Measurements from ENCODE around the gene TMEM181. TPM values are rescaled to one million over a fixed set of nuclear protein-coding genes. Genes with fewer than 3 reads are reported as not detected.
"Not testable (repeated sequence)": the region's sequence is repeated elsewhere in the genome, so short reads cannot be mapped to it uniquely, and the experiment has no call there.

Gene TMEM181
- total RNA-seq, 1 experiment from 2014 or later: 41.3 TPM

DNA sequence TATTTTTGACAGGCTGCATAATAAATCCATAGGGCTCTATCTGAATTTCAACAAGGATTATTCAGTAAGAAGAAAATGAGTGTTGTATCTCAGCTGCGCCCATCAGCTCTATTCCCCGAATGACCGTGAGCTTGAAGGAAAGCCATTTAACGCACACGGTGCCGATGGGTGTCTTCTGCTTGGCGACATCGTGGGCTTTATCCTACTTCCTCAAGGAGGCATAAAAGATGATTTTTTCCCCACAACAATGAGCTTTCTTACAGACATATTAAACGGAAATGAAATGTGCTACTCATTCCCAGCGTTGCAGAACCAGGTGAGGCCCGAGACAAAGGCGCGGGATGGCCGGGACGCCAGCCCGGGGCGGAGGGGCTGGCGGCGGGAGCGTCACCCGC, 83.9 kb downstream of the TMEM181 start:
- peak in 1 of 2 experiments; percentile 26 for DNase-seq (ENCODE audit: low read depth in 1 of 2, low spot score in 2 of 2)
- peak overlapping the region; percentile 97 for H3K4me3 ChIP-seq

DNA sequence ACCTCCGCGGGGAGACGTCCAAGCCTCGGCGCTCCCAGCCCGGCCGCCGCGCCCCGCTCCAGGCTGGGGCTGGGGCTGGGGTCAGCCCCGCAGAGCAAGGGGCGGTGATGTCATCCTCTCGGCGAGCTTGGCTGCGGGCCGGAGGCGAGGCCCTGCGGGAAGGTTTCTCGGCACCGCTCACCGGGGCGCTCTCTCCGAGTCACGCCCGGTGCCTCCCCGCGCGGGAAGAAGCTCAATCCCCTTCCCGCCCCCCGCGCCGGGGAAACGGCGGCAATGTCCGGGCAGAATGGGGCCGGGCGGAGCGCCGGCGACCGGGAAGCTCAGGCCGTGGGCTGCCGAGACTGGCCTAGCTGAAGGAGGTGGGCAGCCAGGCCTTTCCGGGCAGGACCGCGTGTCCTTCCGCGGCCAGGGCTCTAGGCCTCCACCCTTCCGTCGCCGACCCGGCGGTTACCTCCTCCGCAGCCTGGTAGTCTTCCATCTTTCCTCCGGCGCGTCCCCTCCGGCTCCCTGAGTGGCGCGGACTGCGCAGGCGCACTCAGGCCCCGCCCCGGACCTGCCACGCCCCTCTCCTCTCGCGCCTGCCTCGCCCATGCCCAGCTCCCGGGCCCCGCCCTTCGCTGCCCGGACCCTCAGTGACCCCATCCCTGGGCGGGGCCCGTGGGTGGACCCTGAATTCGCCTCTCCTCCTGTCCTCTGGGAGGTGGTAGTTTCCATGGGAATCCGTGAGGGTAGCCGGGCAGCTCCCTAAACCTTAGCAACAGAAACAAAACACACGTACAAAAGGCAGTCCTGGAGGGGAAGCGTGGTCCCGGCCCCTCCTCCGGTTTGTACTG, 84.6 kb downstream of the TMEM181 start, which contains the start of gene DYNLT1:
Gene DYNLT1, minus strand, starts transcription at position 513 of the 833 bp plus-strand sequence. Its CDS starts 35 bp downstream, at position 478.
- peak within 1 kb of the TSS; percentile 94 for H3K27ac ChIP-seq
- peak; percentile 96 to 98 for DNase-seq (ENCODE audit: low read depth in 1 of 2, low spot score in 2 of 2)
- peak within 1 kb of the TSS; percentile 97 for H3K4me3 ChIP-seq
- no peaks in the 10 kb centered on the region for H3K27me3 ChIP-seq (replicated peaks)
- H3K36me3 ChIP-seq: peaks cover 39% of the 10 kb centered on the region
- H3K9me3 ChIP-seq (replicated peaks): no peaks in the 10 kb centered on the region; the same call in 1 of the 2 replicates
- H3K4me1 ChIP-seq (replicated peaks): peaks cover 66% of the 10 kb centered on the region

More for the DNA sequence above, 83.9 kb downstream of the TMEM181 start:
- peak overlapping the region; percentile 94 for H3K27ac ChIP-seq
- H3K4me1 ChIP-seq (replicated peaks): peaks cover 59% of the 10 kb centered on the region
- H3K9me3 ChIP-seq (replicated peaks): no peaks in the 10 kb centered on the region; the same call in 1 of the 2 replicates
- H3K36me3 ChIP-seq: peaks cover 45% of the 10 kb centered on the region
- H3K27me3 ChIP-seq (replicated peaks): no peaks in the 10 kb centered on the region

GRCh38 chr6:158645064-158646022, 85.5 kb downstream of the TMEM181 start:
- H3K4me1 ChIP-seq (replicated peaks): peaks cover 74% of the 10 kb centered on the region
- DNase-seq (ENCODE audit: low read depth in 1 of 2, low spot score in 2 of 2): peak in 1 of 2 experiments; percentile 23
- peaks cover 30% of the 10 kb centered on the region for H3K36me3 ChIP-seq
- H3K9me3 ChIP-seq (replicated peaks): no peaks in the 10 kb centered on the region; the same call in 1 of the 2 replicates
- peak overlapping the region; percentile 94 for H3K27ac ChIP-seq
- peak overlapping the region; percentile 97 for H3K4me3 ChIP-seq
- H3K27me3 ChIP-seq (replicated peaks): no peaks in the 10 kb centered on the region

DNA sequence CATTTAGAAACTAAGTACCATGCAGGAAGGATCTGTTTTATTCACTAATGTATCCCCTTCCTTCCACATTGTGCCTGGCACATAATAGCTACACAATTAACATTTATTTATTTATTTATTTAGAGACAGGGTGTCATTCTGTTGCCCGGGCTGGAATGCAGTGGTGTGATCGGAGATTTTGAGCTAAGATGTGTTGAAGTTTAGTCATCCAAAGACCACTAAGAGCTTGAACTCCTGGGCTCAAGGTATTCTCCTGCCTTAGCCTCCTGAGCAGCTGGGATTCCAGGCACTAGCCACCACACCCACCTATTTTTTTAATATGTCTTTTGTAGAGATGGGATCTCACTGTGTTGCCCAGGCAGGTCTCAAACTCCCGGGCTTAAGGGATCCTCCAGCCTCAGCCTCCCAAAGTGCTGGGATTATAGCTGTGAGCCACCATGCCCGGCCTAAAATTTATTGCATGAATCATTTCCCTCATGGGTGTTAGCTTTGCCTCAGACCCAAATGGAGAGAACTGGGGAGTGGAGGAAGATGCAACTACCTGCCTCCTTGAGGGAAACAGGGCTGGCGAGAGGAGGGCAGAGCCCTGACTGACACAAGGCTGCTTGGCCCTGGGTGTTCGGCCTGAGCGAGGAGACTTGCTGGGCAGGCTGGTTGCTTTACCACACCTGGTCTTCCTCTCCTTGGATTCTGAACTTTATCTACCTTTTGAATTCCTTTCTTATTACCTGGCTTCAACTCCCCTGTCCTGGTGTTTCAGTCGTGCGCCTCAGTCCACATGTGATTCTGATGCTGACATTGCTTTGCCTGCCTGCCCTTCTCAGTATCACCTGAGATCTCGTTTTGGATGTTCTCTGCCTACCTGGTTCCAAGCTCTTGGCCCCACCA, 86.4 kb downstream of the TMEM181 start:
- DNase-seq (ENCODE audit: low read depth in 1 of 2, low spot score in 2 of 2): peak in 1 of 2 experiments; percentile 38
- peaks cover 21% of the 10 kb centered on the region for H3K36me3 ChIP-seq
- H3K27ac ChIP-seq: no peak overlapping the region
- peaks cover 74% of the 10 kb centered on the region for H3K4me1 ChIP-seq (replicated peaks)
- H3K27me3 ChIP-seq (replicated peaks): no peaks in the 10 kb centered on the region
- H3K4me3 ChIP-seq: no peak overlapping the region
- no peaks in the 10 kb centered on the region; the same call in 1 of the 2 replicates for H3K9me3 ChIP-seq (replicated peaks)

GRCh38 chr6:158647501-158647900, 87.6 kb downstream of the TMEM181 start:
- Histone ChIP-seq H3K27ac (no peak overlapping the region), H3K27me3 (replicated peaks) (no peaks in the 10 kb centered on the region), H3K9me3 (replicated peaks) (no peaks in the 10 kb centered on the region; the same call in 1 of the 2 replicates), H3K4me3 (no peak overlapping the region), H3K4me1 (replicated peaks) (peaks cover 63% of the 10 kb centered on the region), H3K36me3 (peaks cover 13% of the 10 kb centered on the region)
- peak; percentile 15 to 23 for DNase-seq (ENCODE audit: low read depth in 1 of 2, low spot score in 2 of 2)

DNA sequence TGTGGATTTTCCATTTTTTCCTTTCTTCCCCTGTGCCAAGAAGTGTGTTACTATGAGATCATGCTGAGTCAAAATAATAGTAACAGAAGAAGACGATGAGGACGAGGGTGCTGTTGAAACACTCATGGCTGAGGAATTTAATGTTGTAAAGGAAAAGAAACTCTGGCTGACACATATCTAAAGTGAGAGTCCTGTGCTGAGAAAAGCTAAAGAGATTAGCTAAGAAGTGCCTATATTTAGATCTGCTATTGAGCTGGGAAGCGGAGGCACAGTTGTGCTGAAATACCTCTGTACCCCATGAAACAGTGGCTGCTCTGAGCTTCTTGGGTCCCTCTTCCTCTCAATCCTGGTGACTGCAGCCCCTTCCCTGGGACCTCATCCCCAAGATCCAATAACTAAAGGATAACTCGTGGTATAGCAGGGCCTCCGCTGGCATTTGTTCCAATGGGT, 88.8 kb downstream of the TMEM181 start:
- H3K27me3 ChIP-seq (replicated peaks): no peaks in the 10 kb centered on the region
- H3K4me3 ChIP-seq: no peak overlapping the region
- peak overlapping the region; percentile 95 for H3K27ac ChIP-seq

GRCh38 chr6:158649289-158650143, 89.6 kb downstream of the TMEM181 start, which contains the start of gene SYTL3:
SYTL3 (plus strand) TSS chr6:158650054; CDS start chr6:158663269, 13,215 bp downstream.
- Histone ChIP-seq H3K4me1 (replicated peaks) (peaks cover 70% of the 10 kb centered on the region), H3K27me3 (replicated peaks) (no peaks in the 10 kb centered on the region), H3K27ac (peak within 1 kb of the TSS; percentile 95), H3K4me3 (peak within 1 kb of the TSS; percentile 17), H3K9me3 (replicated peaks) (no peaks in the 10 kb centered on the region), H3K36me3 (peaks cover 4% of the 10 kb centered on the region)
- peak; percentile 93 to 94 for DNase-seq (ENCODE audit: low read depth in 1 of 2, low spot score in 2 of 2)

More for the DNA sequence above, 88.8 kb downstream of the TMEM181 start:
- Histone ChIP-seq H3K36me3 (peaks cover 11% of the 10 kb centered on the region), H3K9me3 (replicated peaks) (no peaks in the 10 kb centered on the region; the same call in 1 of the 2 replicates), H3K4me1 (replicated peaks) (peaks cover 62% of the 10 kb centered on the region)
- peak in 1 of 2 experiments; percentile 83 for DNase-seq (ENCODE audit: low read depth in 1 of 2, low spot score in 2 of 2)

DNA sequence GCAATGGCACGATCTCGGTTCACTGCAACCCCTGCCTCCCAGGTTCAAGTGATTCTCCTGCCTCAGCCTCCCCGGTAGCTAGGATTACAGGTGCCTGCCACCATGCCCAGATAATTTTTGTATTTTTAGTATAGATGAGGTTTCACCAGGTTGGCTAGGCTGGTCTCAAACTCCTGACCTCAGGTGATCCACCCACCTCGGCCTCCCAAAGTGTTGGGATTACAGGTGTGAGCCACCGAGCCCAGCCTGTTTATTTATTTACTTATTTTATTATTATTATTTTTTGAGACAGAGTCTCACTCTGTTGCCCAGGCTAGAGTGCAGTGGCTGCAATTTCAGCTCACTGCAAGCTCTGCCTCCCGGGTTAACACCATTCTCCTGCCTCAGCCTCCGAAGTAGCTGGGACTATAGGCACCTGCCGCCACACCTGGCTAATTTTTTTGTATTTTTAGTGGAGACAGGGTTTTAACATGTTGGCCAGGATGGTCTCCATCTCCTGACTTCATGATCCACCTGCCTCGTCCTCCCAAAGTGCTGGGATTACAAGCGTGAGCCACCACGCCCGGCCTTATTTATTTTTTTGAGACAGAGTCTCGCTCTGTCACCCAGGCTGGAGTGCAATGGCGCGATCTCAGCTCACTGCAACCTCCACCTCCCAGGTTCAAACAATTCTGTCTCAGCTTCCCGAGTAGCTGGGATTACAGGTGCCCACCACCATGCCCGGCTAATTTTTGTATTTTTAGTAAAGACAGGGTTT, 92.3 kb downstream of the TMEM181 start:
- DNase-seq (ENCODE audit: low read depth in 1 of 2, low spot score in 2 of 2): peak in 1 of 2 experiments; percentile 17
- peaks cover 75% of the 10 kb centered on the region for H3K4me1 ChIP-seq (replicated peaks)
- H3K27ac ChIP-seq; H3K36me3 ChIP-seq; H3K27me3 ChIP-seq (replicated peaks); H3K9me3 ChIP-seq (replicated peaks); H3K4me3 ChIP-seq: not testable (repeated sequence)

- H3K36me3 ChIP-seq: peaks cover 8% of the 10 kb centered on the region
- DNase-seq (ENCODE audit: low read depth in 1 of 2, low spot score in 2 of 2): peak; percentile 94 to 95
- H3K9me3 ChIP-seq (replicated peaks): no peaks in the 10 kb centered on the region
- H3K27me3 ChIP-seq (replicated peaks): no peaks in the 10 kb centered on the region
- peak overlapping the region; percentile 97 for H3K27ac ChIP-seq
- peaks cover 65% of the 10 kb centered on the region for H3K4me1 ChIP-seq (replicated peaks)
- no peak overlapping the region for H3K4me3 ChIP-seq
These were observed 93.9 kb downstream of the TMEM181 start for GRCh38 chr6:158653577-158654354.

- peak overlapping the region; percentile 97 for H3K27ac ChIP-seq
- H3K4me1 ChIP-seq (replicated peaks): peaks cover 58% of the 10 kb centered on the region
- no peak overlapping the region for H3K4me3 ChIP-seq
- H3K36me3 ChIP-seq: peaks cover 8% of the 10 kb centered on the region
- no peaks in the 10 kb centered on the region for H3K27me3 ChIP-seq (replicated peaks)
- DNase-seq (ENCODE audit: low read depth in 1 of 2, low spot score in 2 of 2): peak; percentile 92 to 95
- H3K9me3 ChIP-seq (replicated peaks): no peaks in the 10 kb centered on the region
These were observed 94.6 kb downstream of the TMEM181 start for GRCh38 chr6:158654498-158654897.

All from SJSA1 (cell line).